Measurements from ENCODE around the gene PARVA.
A peak's percentile ranks its signal among the peaks of the same experiment; 100 is the strongest.

PARVA gene, protein sequence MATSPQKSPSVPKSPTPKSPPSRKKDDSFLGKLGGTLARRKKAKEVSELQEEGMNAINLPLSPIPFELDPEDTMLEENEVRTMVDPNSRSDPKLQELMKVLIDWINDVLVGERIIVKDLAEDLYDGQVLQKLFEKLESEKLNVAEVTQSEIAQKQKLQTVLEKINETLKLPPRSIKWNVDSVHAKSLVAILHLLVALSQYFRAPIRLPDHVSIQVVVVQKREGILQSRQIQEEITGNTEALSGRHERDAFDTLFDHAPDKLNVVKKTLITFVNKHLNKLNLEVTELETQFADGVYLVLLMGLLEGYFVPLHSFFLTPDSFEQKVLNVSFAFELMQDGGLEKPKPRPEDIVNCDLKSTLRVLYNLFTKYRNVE

DNA sequence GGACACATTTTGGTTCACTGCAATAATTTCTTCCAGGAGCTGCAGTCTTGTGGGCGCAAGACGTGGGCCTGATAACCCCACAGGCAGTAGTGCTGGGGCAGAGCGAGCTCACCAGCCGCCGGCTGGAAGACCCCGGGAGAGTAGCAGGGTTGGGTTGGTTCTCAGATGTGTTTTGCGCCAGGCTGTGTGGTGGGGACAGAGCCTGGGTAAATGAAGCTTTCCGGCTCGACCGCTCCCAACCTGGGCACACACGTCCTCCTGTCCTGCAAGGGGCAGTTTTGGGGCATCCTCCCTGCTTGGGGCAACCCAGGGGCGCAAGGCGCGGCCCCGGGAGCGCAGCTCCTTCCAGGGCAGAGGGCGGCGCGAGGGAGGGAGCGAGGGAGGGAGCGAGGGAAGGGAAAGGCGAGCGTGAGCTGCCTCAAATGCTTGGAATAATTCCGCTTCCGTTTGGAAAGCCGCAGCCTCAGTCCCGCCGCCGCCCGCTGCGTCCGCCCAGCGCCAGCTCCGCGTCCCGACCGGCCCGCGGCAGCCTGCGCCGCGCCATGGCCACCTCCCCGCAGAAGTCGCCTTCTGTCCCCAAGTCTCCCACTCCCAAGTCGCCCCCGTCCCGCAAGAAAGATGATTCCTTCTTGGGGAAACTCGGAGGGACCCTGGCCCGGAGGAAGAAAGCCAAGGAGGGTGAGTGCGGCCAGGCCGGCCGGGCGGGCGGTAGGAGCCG, at the start of gene PARVA:
Gene PARVA (plus strand): TSS at position 466 of the 718 bp plus-strand sequence. CDS start 77 bp downstream, at position 543.
- H3K4me3 ChIP-seq (ENCODE audit: low read depth, low read length) = no peak within 1 kb of the TSS
- DNase-seq (ENCODE audit: low read depth) = no peak
- TF ChIP-seq, protein P1, sequence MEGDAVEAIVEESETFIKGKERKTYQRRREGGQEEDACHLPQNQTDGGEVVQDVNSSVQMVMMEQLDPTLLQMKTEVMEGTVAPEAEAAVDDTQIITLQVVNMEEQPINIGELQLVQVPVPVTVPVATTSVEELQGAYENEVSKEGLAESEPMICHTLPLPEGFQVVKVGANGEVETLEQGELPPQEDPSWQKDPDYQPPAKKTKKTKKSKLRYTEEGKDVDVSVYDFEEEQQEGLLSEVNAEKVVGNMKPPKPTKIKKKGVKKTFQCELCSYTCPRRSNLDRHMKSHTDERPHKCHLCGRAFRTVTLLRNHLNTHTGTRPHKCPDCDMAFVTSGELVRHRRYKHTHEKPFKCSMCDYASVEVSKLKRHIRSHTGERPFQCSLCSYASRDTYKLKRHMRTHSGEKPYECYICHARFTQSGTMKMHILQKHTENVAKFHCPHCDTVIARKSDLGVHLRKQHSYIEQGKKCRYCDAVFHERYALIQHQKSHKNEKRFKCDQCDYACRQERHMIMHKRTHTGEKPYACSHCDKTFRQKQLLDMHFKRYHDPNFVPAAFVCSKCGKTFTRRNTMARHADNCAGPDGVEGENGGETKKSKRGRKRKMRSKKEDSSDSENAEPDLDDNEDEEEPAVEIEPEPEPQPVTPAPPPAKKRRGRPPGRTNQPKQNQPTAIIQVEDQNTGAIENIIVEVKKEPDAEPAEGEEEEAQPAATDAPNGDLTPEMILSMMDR (IDR thresholded peaks at IDR 0.05; ENCODE audit: low read depth, low read length, missing control alignments) = no peak

DNA sequence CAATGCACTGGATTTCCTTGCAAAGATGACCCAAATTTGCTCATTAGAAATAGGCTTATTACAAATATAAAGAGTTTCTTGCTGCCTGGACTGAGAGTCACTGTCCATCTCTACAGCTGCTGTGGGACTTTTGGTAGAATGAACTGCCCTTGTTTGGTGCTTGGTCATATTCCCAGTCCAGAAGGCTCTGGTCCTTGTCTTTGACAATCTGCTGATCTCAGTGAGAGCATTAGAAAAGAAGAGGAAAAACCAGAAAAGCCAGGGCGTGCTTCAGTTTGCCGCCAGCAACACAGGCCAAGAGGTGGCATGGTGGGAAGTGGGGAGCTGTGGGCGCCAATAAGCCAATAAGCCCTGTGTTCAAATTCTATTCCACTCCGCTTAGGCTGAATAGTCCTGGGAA, 48.2 kb upstream of the PARVA start:
- DNase-seq (ENCODE audit: low read depth) = no peak
- TF ChIP-seq, protein P1 (IDR thresholded peaks at IDR 0.05; ENCODE audit: low read depth, low read length, missing control alignments) = no peak
- no peak overlapping the region for H3K4me3 ChIP-seq (ENCODE audit: low read depth, low read length)

DNA sequence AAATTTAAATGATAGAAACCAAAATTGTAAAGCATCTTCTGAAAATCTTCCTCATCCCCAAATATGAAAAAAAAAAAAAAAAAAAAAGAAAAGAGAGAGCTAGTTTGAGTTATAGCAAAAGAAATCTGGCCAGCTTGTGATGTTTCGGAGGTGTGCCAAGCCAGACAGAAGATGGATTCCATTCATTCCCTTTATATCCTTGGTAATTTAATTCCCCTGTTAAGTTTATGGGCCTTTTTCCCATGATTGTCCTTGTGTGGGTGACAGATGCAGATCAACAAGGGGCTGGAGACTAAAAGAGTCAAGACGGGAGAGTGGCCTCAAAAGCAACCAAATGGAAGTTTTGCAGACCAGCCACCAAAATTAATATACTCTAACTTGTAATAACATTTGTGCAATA, 47.6 kb upstream of the PARVA start:
- TF ChIP-seq, protein P1 (IDR thresholded peaks at IDR 0.05; ENCODE audit: low read depth, low read length, missing control alignments) = no peak
- no peak overlapping the region for H3K4me3 ChIP-seq (ENCODE audit: low read depth, low read length)
- DNase-seq (ENCODE audit: low read depth) = no peak

DNA sequence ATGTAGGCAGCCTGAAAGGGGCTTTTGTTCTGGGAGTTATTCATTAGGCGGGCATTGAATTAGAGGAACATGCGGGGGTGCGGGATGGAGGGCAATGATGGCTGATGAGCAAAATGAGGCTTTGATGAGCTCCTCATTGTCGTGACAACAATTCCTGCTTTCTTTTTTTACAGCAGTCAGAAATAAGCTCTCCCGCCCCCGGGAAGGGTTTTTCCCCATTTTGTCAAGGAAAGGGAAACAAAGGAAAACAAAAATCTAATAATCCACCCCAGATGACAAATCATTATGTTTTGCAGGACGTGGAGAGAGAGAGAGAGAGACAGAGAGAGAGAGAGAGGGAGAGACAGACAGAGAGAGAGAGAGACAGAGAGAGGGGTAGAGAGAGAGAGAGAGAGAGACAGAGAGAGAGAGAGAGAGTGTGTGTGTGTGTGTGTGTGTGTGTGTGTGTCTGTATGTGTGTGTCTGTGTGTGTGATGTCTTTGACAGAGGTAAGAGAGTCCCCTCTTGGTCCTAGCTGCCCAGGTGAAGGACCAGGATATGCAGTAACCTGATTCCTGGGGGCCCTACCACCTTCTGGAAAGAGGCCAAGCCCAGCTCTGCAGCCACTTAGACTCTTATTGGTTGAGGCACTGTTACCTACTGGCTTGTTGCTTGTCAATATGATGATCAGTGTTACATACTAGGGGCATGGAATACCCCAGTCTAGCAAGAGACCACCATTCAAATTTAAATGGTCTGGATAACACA, 46.7 kb upstream of the PARVA start:
- no peak for DNase-seq (ENCODE audit: low read depth)
- no peak overlapping the region for H3K4me3 ChIP-seq (ENCODE audit: low read depth, low read length)
- TF ChIP-seq, protein P1 (IDR thresholded peaks at IDR 0.05; ENCODE audit: low read depth, low read length, missing control alignments) = no peak

DNA sequence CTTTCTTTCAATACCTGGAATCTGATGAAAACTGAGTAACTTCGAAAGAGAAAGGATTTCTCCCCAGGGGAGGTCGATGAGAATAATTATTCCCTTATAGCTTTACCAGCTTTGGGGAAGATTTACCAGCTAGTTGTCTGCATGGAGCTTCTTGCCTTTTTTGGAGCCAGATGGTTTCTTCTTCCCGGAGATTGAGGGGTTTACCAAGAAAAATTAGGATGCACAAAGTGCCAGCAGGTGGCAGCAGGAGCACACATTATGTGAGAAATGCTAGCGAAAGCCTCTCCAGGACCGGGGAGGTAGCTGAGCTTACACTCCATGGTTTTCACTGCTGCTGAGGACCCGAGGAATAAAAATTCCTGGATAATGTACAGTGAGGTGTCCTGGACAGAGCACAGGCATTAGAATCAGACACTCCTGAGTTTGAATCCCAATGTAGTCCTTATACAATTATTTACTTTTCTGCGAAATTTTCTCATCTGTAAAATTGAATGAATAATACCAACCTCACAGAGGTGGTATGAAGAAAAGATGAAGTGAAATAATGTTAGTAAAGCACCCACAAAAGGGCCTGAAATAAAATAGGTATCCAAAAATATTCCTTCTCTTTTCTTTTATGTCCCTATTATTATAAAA, 46.0 kb upstream of the PARVA start:
- H3K4me3 ChIP-seq (ENCODE audit: low read depth, low read length) = no peak overlapping the region
- TF ChIP-seq, protein P1 (IDR thresholded peaks at IDR 0.05; ENCODE audit: low read depth, low read length, missing control alignments) = peak; percentile 72
- DNase-seq (ENCODE audit: low read depth) = peak; percentile 10

DNA sequence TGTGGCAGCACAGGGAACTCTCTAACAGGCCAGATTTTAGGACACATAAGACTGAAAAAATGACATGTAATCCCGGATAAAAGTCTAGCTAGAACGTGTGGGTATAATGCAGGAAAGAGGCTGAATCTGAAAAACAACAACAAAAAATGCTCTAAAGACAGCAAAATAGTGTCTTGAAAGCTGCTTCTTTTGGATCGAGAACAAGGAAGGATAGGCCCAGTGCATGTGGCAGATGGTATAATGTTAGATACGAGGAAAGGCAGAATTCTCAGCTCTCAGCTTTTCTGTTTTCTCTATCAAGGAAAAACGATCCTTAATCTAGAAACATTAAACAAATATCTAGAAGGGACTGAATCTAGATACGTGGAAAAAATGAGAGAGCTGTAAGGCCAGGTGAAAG, 33.8 kb upstream of the PARVA start:
- no peak for DNase-seq (ENCODE audit: low read depth)
- TF ChIP-seq, protein P1 (IDR thresholded peaks at IDR 0.05; ENCODE audit: low read depth, low read length, missing control alignments) = no peak
- no peak overlapping the region for H3K4me3 ChIP-seq (ENCODE audit: low read depth, low read length)
